ENCODE measurements around the gene CTNNA3.

CTNNA3 gene

GRCh38 chr10:67664942-67665341 is 31.1 kb downstream of the CTNNA3 start:
- no peak for DNase-seq

GRCh38 chr10:67663449-67664087 is 32.4 kb downstream of the CTNNA3 start:
- no peak for DNase-seq

DNA sequence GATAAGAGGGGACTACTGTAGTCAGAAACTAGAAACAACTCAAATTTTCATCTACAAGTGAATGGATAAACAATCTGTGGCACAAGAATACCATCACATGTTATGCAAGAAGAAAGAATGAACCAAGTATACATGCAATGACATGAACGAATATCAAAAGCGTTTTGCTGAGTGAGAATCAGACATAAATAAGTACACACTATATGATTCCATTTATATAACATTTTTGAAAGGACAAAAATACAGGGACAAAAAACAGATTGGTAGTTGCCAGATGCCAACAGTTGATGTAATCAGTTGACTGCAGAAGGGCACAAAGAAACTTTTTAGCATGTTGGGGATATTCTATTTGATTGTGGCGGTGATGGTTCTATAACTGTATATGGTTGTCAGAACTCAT is 33.6 kb downstream of the CTNNA3 start:
- DNase-seq = no peak

GRCh38 chr10:67659497-67659896 is 36.5 kb downstream of the CTNNA3 start:
- no peak for DNase-seq

DNA sequence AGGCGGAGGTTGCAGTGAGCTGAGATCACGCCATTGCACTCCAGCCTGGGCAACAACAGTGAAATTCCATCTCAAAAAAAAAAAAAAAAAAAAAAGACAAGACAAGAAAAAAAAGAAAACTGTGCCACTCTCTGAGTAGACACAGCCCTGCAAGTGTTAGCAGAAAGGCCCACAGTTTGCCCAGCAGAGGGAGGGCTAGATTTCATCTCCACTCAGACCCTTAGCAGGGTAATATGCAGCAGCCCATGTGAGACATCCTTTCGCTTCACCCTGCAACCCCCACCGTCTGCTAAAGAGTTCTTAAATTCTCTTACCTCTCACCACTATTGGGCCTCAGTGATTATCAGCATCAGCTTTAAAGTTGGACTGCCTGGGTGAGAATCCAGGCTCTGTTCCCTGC is 38.2 kb downstream of the CTNNA3 start:
- no peak for DNase-seq

DNA sequence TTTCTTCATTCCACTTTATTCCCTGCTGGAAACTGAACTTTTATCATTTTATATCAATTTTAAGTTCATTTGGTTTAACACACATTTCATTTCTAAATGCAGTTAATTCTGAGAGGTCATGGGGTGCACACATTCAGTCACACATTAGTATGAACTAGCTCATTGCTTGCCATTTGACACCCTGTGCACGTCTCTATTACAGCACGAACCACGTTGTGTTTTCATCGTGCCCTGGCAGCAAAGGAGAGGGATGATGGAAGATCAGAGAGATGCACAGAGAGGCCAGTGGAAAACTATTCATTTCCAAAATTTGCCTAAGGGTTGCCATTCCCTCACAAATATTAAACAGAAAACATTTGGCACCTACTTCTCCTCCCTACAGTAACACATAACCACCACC is 45.4 kb downstream of the CTNNA3 start:
- DNase-seq = no peak

- no peak for DNase-seq
These were observed 47.3 kb downstream of the CTNNA3 start for GRCh38 chr10:67648613-67649229.

- no peak for DNase-seq
These were observed 65.1 kb downstream of the CTNNA3 start for GRCh38 chr10:67630904-67631303.

DNA sequence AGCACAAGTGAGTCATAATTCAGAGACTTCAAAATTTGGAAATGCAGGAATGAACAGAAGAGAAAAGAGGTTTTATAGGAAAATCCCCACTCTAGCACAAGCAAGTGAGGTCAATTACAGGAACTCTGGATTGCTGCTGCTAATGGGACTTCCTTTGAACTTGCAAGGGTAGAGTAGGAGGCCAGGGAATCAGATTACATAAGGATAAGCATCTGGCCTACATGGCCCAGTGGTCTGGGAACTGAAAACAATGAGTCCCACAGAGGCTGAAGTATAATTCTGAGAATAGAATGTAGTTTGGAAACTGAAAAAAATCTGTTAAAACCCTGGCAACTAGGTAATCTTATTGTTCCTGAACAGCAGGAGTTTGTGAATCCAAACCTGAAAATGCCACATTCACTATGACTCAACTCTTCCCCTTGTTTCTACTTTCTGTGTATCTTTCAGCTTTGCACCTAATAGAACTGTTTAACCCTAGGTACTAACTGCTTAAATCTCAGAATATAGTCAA is 66.5 kb downstream of the CTNNA3 start:
- no peak for DNase-seq

DNA sequence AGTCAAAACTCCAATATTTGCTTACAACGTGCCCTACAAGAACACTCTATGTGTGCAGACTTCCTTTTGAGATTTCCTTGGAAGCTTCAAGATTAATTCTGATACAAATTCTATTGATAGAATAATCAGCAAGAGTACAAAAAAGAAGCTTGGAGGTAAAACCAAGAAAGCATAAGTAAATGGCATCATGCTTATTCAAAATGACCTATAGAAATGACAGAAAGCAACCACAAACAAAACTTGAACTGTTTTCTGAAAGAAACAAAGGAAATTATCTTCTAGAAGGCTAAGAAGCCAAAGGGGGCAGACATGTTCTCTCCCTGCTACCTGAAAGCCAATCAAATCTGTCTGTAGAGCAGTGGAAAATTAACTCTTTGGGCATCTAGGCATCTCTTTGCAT is 73.0 kb downstream of the CTNNA3 start:
- no peak for DNase-seq

- DNase-seq = no peak
These were observed 73.5 kb downstream of the CTNNA3 start for GRCh38 chr10:67622511-67622910.

- DNase-seq = no peak
These were observed 74.2 kb downstream of the CTNNA3 start for GRCh38 chr10:67621834-67622233.

- no peak for DNase-seq
These were observed 77.9 kb downstream of the CTNNA3 start for GRCh38 chr10:67618116-67618515.

GRCh38 chr10:67612577-67613537 is 83.1 kb downstream of the CTNNA3 start:
- DNase-seq = no peak

GRCh38 chr10:67612176-67612575 is 83.8 kb downstream of the CTNNA3 start:
- no peak for DNase-seq

- DNase-seq = no peak
These were observed 85.8 kb downstream of the CTNNA3 start for GRCh38 chr10:67609996-67610793.

DNA sequence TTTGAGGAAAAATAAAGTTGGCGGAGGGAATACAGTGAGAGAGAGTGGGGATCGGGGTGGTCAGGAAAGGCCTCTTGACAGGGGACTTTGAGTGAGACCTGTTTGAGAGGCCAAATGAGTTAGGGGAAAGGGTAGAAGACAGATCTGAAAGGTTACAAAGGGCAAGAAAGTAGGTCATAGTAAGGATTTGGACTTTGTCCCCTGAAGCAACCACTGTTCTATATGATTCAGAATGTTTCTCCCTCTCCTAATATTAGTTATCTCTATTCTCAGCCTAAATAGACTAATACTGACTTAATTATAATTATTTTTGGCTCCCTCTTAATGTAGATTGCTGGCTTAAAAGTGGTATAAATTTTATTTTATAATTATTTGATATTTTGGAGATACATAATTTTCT is 88.0 kb downstream of the CTNNA3 start:
- no peak for DNase-seq

- DNase-seq = no peak
These were observed 88.5 kb downstream of the CTNNA3 start for GRCh38 chr10:67607472-67607871.

- DNase-seq = no peak
These were observed 89.4 kb downstream of the CTNNA3 start for GRCh38 chr10:67606572-67606971.

- DNase-seq = no peak
These were observed 92.3 kb downstream of the CTNNA3 start for GRCh38 chr10:67603701-67604100.

- no peak for DNase-seq
These were observed 92.9 kb downstream of the CTNNA3 start for GRCh38 chr10:67603086-67603485.

- DNase-seq = no peak
These were observed 93.6 kb downstream of the CTNNA3 start for GRCh38 chr10:67602268-67602950.
